BE2C (cell line): ENCODE results near the gene HELT.

Experiments
- DNase-seq: peaks from one replicate; pipeline ENCODE4 v3.0.0-alpha.2; 2020
- H3K27me3 ChIP-seq: fragments of 250-450 bp; sonication (Bioruptor Pico); 2 replicates; pipeline ENCODE4 v1.5.1; 2020; ENCODE audit warnings: mild to moderate bottlenecking
- H3K36me3 ChIP-seq: fragments of 250-450 bp; sonication (Bioruptor Pico); 2 replicates; pipeline ENCODE4 v1.5.1; 2020; ENCODE audit warnings: mild to moderate bottlenecking
- H3K4me1 ChIP-seq: fragments of 250-450 bp; sonication (Bioruptor Pico); 2 replicates; pipeline ENCODE4 v1.5.1; 2020
- H3K4me3 ChIP-seq: 2 replicates; pipeline ENCODE4 v1.5.1; 2011; ENCODE audit warnings: low read depth, low read length
- H3K9me3 ChIP-seq: fragments of 250-450 bp; sonication (Bioruptor Pico); 2 replicates; pipeline ENCODE4 v1.5.1; 2020
- CTCF ChIP-seq: IDR thresholded peaks from 2 replicates; pipeline ENCODE4 v1.5.1; 2012; ENCODE audit warnings: mild to moderate bottlenecking, low read depth, low read length

HELT gene

GRCh38 chr4:185003596-185004351 lies 14.5 kb upstream of the HELT start:
- H3K36me3 ChIP-seq = no peaks in the 10 kb centered on the region
- no peaks in the 10 kb centered on the region for H3K4me1 ChIP-seq
- H3K27me3 ChIP-seq = peaks cover 7% of the 10 kb centered on the region
- no peak for TF ChIP-seq CTCF
- H3K4me3 ChIP-seq = no peak overlapping the region
- H3K9me3 ChIP-seq = no peaks in the 10 kb centered on the region
- no peak for DNase-seq

- H3K36me3 ChIP-seq = no peaks in the 10 kb centered on the region
- TF ChIP-seq CTCF = no peak
- no peaks in the 10 kb centered on the region for H3K4me1 ChIP-seq
- peak overlapping the region; percentile 63 for H3K4me3 ChIP-seq
- peak; percentile 26 for DNase-seq
- H3K27me3 ChIP-seq = peaks cover 7% of the 10 kb centered on the region
- no peaks in the 10 kb centered on the region for H3K9me3 ChIP-seq
Observed at GRCh38 chr4:185004562-185005218, 13.6 kb upstream of the HELT start.

DNA sequence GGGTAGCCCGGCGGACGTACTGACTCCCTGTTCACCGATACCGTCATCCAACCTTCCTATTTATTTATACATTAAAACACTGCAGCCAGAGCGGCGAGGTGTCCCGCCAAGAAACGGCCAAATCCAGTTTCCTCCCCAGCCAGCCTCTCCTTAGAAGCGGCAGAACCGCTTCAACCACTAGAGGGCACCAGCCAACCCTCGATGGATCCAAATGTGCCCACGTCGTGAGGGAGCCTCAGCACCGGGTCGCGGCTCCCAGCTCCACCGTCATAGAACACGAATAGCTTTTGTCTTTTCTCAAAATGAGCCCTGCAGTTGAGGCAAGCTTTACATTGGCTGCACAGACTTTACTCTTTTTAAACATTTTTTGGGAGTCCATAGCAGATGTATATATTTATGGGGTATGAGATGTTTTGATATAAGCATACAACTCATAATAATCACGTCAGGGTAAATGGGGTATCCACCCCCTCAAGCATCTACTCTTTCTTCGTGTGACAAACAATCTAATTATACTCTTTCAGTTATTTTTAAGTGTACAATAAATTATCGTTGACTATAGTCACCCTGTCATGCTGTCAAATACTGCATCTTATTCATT lies 13.0 kb upstream of the HELT start:
- H3K4me1 ChIP-seq = no peaks in the 10 kb centered on the region
- H3K9me3 ChIP-seq = no peaks in the 10 kb centered on the region
- peaks cover 7% of the 10 kb centered on the region for H3K27me3 ChIP-seq
- peak overlapping the region; percentile 63 for H3K4me3 ChIP-seq
- TF ChIP-seq CTCF = peak; percentile 94
- DNase-seq = peak; percentile 86
- no peaks in the 10 kb centered on the region for H3K36me3 ChIP-seq

DNA sequence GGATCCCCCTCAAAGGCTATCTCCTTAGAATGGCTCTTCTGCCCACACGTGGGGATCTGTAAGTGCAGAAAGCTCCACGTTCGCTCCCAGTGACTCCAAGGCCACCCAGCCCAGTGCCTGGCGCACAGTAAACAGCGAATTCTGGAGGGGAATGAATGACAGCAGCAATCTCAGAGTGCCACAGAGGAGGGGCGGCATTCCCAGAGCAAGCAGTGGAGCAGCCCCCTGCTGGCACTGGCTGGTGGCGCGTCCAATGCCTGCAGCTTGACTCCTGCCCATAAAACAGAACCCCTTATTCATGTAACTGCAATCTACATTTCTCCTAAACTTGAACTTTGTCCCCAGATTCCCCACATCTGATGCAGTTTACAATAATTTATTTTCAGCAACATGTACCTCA lies 6.9 kb upstream of the HELT start:
- Histone ChIP-seq H3K4me3 (no peak overlapping the region), H3K27me3 (peaks cover 34% of the 10 kb centered on the region), H3K4me1 (no peaks in the 10 kb centered on the region), H3K36me3 (no peaks in the 10 kb centered on the region), H3K9me3 (no peaks in the 10 kb centered on the region)
- TF ChIP-seq CTCF = peak; percentile 83
- peak; percentile 73 for DNase-seq

GRCh38 chr4:185013417-185014125 lies 4.7 kb upstream of the HELT start:
- DNase-seq = no peak
- TF ChIP-seq CTCF = no peak
- no peaks in the 10 kb centered on the region for H3K9me3 ChIP-seq
- H3K4me1 ChIP-seq = no peaks in the 10 kb centered on the region
- no peak overlapping the region for H3K4me3 ChIP-seq
- peaks cover 55% of the 10 kb centered on the region for H3K27me3 ChIP-seq
- no peaks in the 10 kb centered on the region for H3K36me3 ChIP-seq
